ENCODE results near the gene PRR11. TPM values are rescaled to one million over a fixed set of nuclear protein-coding genes. Genes with fewer than 3 reads are reported as not detected.

PRR11 gene
- polyA plus RNA-seq, 1 experiment, result 20.2 TPM

- Histone ChIP-seq H3K27me3 (ENCODE audit: control insufficient read depth, insufficient read depth, low read length) (no peaks in the 10 kb centered on the region), H3K27ac (ENCODE audit: low read depth, low read length) (no peak overlapping the region), H3K9me3 (ENCODE audit: control insufficient read depth, insufficient read depth, low read length) (peaks cover 4% of the 10 kb centered on the region; the same call in 1 of the 2 replicates), H3K4me3 (ENCODE audit: low read depth, low read length) (no peak overlapping the region)
- POLR2A ChIA-PET, result interaction anchor here (0.7 kb wide), 1 partner anchor 1438 kb away, joined by 3 read pairs; no protein-coding TSS in a partner anchor
- no peak for DNase-seq (ENCODE audit: low read depth, low spot score)
- CTCF ChIA-PET, result no interaction called here
- TF ChIP-seq CTCF (IDR thresholded peaks at IDR 0.05; ENCODE audit: low read depth, low read length), result no peak
Measured at GRCh38 chr17:59108400-59109102, 47.0 kb upstream of the PRR11 start.

DNA sequence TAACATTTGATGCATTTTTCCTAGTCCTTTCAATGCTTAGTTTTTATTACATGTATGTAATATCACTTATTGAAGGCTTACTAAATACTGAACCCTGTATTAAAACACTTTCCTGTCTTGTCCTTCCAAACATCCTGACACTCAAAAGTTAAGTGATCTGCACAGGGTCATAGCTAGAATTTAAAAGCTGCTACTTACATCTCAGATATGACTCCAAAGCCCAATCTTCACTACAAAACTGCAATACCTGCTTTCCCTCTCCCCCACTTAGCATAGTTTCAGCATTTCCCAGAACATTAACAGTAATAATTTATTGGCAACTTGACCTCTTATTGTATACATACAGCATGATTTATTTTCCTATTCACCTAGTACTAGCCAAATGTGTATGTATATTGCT, 44.6 kb upstream of the PRR11 start:
- POLR2A ChIA-PET, result interaction anchor here (0.7 kb wide), 1 partner anchor 117 kb away, joined by 7 read pairs; no protein-coding TSS in a partner anchor
- Histone ChIP-seq H3K9me3 (ENCODE audit: control insufficient read depth, insufficient read depth, low read length) (peaks cover 4% of the 10 kb centered on the region; the same call in 1 of the 2 replicates), H3K27me3 (ENCODE audit: control insufficient read depth, insufficient read depth, low read length) (no peaks in the 10 kb centered on the region), H3K4me3 (ENCODE audit: low read depth, low read length) (no peak overlapping the region), H3K27ac (ENCODE audit: low read depth, low read length) (no peak overlapping the region)
- no peak for TF ChIP-seq CTCF (IDR thresholded peaks at IDR 0.05; ENCODE audit: low read depth, low read length)
- no peak for DNase-seq (ENCODE audit: low read depth, low spot score)
- CTCF ChIA-PET, result no interaction called here

- DNase-seq (ENCODE audit: low read depth, low spot score), result no peak
- H3K9me3 ChIP-seq (ENCODE audit: control insufficient read depth, insufficient read depth, low read length), result no peaks in the 10 kb centered on the region; the same call in 1 of the 2 replicates
- H3K4me3 ChIP-seq (ENCODE audit: low read depth, low read length), result no peak overlapping the region
- no peaks in the 10 kb centered on the region for H3K27me3 ChIP-seq (ENCODE audit: control insufficient read depth, insufficient read depth, low read length)
- H3K27ac ChIP-seq (ENCODE audit: low read depth, low read length), result no peak overlapping the region
- ChIA-PET POLR2A (no interaction called here), CTCF (no interaction called here)
- TF ChIP-seq CTCF (IDR thresholded peaks at IDR 0.05; ENCODE audit: low read depth, low read length), result no peak
Measured at GRCh38 chr17:59111539-59111938, 44.0 kb upstream of the PRR11 start.

DNA sequence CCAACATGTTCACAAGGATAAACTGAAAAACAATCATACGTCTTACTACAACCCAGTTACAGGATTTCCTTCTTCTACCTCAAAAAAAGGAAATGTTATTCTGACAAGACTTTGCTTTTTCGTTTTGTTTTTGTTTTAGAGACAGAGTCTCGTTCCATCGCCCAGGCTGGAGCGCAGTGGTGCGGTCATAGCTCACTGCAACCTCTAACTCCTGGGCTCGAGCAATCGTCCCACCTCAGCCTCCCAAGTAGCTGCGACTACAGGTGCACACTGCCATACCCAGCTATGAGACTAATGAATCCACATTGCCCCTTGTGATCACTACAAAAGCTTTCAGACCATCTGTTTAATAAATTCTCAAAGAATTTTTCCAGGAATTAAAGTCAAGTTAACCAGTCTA, 40.1 kb upstream of the PRR11 start:
- TF ChIP-seq CTCF (IDR thresholded peaks at IDR 0.05; ENCODE audit: low read depth, low read length), result no peak
- DNase-seq (ENCODE audit: low read depth, low spot score), result no peak
- CTCF ChIA-PET, result no interaction called here
- Histone ChIP-seq H3K4me3 (ENCODE audit: low read depth, low read length) (no peak overlapping the region), H3K27me3 (ENCODE audit: control insufficient read depth, insufficient read depth, low read length) (no peaks in the 10 kb centered on the region), H3K9me3 (ENCODE audit: control insufficient read depth, insufficient read depth, low read length) (no peaks in the 10 kb centered on the region; the same call in 1 of the 2 replicates), H3K27ac (ENCODE audit: low read depth, low read length) (no peak overlapping the region)
- POLR2A ChIA-PET, result no interaction called here

DNA sequence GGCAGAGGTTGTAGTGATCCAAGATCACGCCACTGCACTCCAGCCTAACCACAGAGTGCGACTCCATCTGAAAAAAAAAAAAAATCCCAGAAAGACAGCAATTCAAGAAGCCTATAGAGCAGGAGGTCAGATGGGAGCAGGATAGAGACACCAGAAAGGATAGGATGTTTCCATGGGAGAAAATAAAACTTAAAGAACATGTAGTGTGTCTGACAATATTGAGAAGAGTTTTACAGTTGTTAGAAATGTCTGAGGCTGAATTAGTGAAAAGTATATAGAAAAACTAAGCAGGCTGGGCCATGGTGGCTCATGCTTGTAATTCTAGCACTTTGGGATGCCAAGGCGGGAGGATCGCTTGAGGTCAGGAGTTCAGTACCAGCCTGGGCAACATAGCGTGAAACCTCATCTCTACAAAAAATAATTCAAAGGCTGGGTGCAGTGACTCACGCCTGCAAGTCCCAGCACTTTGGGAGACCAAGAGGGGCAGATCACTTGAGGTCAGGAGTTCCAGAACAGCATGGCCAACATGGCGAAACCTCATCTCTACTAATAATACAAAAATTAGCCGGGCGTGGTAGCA, 33.6 kb upstream of the PRR11 start:
- Histone ChIP-seq H3K9me3 (ENCODE audit: control insufficient read depth, insufficient read depth, low read length) (no peaks in the 10 kb centered on the region), H3K27me3 (ENCODE audit: control insufficient read depth, insufficient read depth, low read length) (no peaks in the 10 kb centered on the region), H3K27ac (ENCODE audit: low read depth, low read length) (no peak overlapping the region), H3K4me3 (ENCODE audit: low read depth, low read length) (no peak overlapping the region)
- ChIA-PET CTCF (interaction anchor here (0.6 kb wide), 1 partner anchor 398 kb away, joined by 4 read pairs; no protein-coding TSS in a partner anchor), POLR2A (no interaction called here)
- TF ChIP-seq CTCF (IDR thresholded peaks at IDR 0.05; ENCODE audit: low read depth, low read length), result no peak
- no peak for DNase-seq (ENCODE audit: low read depth, low spot score)
